Breast epithelium (tissue), 3 donors: Measurements from ENCODE around the gene STIMATE.

Experiments
- POLR2A ChIP-seq: fragments of 450-650 bp; IDR thresholded peaks from one replicate; pipeline ENCODE4 v1.6.1; 2016; ENCODE audit warnings: antibody characterized with exemption, mild to moderate bottlenecking, moderate library complexity
- TF ChIP-seq, protein P1 (sequence below), 3 donors: fragments of 450-650 bp; IDR thresholded peaks; one replicate each; pipeline ENCODE4 v1.5.1; 2016 to 2017; ENCODE audit warnings: antibody characterized with exemption in 3 of 3, mild to moderate bottlenecking in 3 of 3, moderate library complexity in 3 of 3

DNA sequence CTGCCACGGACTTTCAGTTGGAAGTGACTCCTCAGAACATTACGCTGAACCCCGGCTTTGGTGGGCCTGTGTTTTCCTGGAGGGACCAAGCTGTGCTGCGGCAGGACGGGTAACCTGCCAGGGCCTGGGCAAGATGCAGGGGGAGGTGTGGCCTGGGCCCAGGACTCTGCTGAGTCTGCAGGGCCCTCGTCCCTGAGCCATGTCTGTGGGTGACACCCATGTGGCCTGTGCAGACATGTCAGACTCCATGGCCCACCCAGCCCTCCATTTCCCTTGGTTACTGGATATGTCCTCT is 107.7 kb downstream of the STIMATE start:
- TF ChIP-seq, protein P1, sequence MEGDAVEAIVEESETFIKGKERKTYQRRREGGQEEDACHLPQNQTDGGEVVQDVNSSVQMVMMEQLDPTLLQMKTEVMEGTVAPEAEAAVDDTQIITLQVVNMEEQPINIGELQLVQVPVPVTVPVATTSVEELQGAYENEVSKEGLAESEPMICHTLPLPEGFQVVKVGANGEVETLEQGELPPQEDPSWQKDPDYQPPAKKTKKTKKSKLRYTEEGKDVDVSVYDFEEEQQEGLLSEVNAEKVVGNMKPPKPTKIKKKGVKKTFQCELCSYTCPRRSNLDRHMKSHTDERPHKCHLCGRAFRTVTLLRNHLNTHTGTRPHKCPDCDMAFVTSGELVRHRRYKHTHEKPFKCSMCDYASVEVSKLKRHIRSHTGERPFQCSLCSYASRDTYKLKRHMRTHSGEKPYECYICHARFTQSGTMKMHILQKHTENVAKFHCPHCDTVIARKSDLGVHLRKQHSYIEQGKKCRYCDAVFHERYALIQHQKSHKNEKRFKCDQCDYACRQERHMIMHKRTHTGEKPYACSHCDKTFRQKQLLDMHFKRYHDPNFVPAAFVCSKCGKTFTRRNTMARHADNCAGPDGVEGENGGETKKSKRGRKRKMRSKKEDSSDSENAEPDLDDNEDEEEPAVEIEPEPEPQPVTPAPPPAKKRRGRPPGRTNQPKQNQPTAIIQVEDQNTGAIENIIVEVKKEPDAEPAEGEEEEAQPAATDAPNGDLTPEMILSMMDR (IDR thresholded peaks at IDR 0.05) = no peak
- no peak for TF ChIP-seq POLR2A
